Nephron (organoid): Measurements from ENCODE around the gene ATP5MG.

Experiments
- H3K27ac Mint-ChIP-seq, 3 experiments: 2 replicates each; pipeline ENCODE4 v1.8.0; 2020; ENCODE audit warnings: mixed read lengths in 3 of 3, mild to moderate bottlenecking in 2 of 3, moderate library complexity in 1 of 3
- H3K27me3 Mint-ChIP-seq: 2 replicates; pipeline ENCODE4 v1.8.0; 2021; ENCODE audit warnings: low read depth, mild to moderate bottlenecking, moderate library complexity, mixed read lengths
- H3K36me3 Mint-ChIP-seq: 2 replicates; pipeline ENCODE4 v1.8.0; 2020; ENCODE audit warnings: low read depth, mixed read lengths
- H3K4me1 Mint-ChIP-seq: 2 replicates; pipeline ENCODE4 v1.8.0; 2020; ENCODE audit warnings: mixed read lengths
- H3K4me3 Mint-ChIP-seq, 3 experiments: 2 replicates each; pipeline ENCODE4 v1.8.0; 2020; ENCODE audit warnings: mild to moderate bottlenecking in 3 of 3, mixed read lengths in 3 of 3, moderate library complexity in 2 of 3
- H3K9me3 Mint-ChIP-seq: 2 replicates; pipeline ENCODE4 v1.8.0; 2020; ENCODE audit warnings: mixed read lengths
- TF ChIP-seq, protein P1 (sequence below), 3 experiments: fragments of 200-600 bp; sonication (generic); IDR thresholded peaks; one replicate each; pipeline ENCODE4 v1.5.0; 2021; ENCODE audit warnings: antibody characterized with exemption in 3 of 3; ENCODE audit not compliant: unreplicated experiment in 3 of 3

ATP5MG gene

DNA sequence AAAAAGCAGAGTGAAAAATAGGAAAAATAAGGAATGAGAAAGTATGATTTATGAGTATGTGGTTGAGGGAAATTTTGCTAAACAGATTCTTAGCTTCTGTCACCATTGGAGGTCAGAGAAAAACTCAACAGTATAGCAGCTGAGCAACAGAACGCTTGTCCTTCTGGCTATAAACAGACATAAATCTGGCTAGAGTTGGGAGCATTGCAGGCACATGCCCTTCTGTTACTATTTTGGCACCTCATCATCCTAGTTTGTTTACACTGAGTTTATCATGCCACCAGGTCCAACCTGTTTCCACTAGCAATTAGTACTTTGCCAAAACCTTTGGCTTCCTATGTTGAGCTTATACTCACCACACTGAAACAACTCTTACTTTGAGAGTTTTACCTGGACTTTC is 35.1 kb upstream of the ATP5MG start:
- peaks cover 53% of the 10 kb centered on the region for H3K36me3 Mint-ChIP-seq
- H3K4me1 Mint-ChIP-seq = no peaks in the 10 kb centered on the region
- no peaks in the 10 kb centered on the region for H3K27me3 Mint-ChIP-seq
- no peak overlapping the region for H3K4me3 Mint-ChIP-seq
- H3K9me3 Mint-ChIP-seq = no peaks in the 10 kb centered on the region
- TF ChIP-seq, protein P1, sequence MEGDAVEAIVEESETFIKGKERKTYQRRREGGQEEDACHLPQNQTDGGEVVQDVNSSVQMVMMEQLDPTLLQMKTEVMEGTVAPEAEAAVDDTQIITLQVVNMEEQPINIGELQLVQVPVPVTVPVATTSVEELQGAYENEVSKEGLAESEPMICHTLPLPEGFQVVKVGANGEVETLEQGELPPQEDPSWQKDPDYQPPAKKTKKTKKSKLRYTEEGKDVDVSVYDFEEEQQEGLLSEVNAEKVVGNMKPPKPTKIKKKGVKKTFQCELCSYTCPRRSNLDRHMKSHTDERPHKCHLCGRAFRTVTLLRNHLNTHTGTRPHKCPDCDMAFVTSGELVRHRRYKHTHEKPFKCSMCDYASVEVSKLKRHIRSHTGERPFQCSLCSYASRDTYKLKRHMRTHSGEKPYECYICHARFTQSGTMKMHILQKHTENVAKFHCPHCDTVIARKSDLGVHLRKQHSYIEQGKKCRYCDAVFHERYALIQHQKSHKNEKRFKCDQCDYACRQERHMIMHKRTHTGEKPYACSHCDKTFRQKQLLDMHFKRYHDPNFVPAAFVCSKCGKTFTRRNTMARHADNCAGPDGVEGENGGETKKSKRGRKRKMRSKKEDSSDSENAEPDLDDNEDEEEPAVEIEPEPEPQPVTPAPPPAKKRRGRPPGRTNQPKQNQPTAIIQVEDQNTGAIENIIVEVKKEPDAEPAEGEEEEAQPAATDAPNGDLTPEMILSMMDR (IDR thresholded peaks at IDR 0.05; ENCODE audit: unreplicated experiment in 3 of 3) = no peak
- no peak overlapping the region for H3K27ac Mint-ChIP-seq

DNA sequence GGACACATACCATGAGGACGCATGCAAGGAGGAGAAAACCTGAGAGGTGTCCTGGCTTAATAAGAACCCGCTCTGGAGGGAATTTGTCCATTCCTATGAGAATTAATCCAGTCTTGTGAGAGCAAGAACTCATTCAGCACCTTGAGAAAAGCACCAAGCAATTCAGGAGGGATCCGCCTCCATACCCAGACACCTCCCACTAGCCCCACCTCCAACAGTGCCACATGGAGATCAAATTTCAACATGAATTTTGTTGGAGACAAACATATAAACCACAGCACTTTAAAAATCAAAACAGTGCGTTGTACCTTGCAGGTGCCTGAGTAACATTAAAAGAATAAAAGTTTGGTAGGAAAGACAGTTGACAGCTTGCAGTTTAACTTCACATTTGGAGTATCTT is 30.6 kb upstream of the ATP5MG start:
- no peak overlapping the region for H3K27ac Mint-ChIP-seq
- no peaks in the 10 kb centered on the region for H3K4me1 Mint-ChIP-seq
- H3K27me3 Mint-ChIP-seq = no peaks in the 10 kb centered on the region
- H3K36me3 Mint-ChIP-seq = peaks cover 85% of the 10 kb centered on the region
- H3K9me3 Mint-ChIP-seq = no peaks in the 10 kb centered on the region
- no peak overlapping the region for H3K4me3 Mint-ChIP-seq
- TF ChIP-seq, protein P1 (IDR thresholded peaks at IDR 0.05; ENCODE audit: unreplicated experiment in 3 of 3) = no peak

DNA sequence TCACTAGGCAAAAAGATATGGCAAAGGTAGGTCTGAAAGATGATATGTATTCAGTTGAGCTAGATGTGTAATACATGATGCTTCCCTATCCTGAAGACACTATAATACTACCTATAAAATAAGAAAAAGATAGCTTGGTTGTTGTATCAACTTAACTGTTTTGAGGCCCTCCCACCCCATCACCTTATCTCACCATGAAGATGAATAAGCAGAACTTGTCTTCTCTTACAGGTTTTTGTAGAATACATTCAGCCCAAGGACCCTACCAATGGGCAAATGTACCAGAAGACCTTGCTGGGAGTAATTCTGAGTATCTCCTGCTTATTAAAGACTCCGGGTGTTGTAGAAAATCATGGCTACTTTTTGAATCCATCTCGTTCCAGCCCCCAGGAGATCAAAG is 28.1 kb upstream of the ATP5MG start:
- TF ChIP-seq, protein P1 (IDR thresholded peaks at IDR 0.05; ENCODE audit: unreplicated experiment in 3 of 3) = no peak
- Mint-ChIP-seq H3K4me1 (no peaks in the 10 kb centered on the region), H3K4me3 (no peak overlapping the region)

DNA sequence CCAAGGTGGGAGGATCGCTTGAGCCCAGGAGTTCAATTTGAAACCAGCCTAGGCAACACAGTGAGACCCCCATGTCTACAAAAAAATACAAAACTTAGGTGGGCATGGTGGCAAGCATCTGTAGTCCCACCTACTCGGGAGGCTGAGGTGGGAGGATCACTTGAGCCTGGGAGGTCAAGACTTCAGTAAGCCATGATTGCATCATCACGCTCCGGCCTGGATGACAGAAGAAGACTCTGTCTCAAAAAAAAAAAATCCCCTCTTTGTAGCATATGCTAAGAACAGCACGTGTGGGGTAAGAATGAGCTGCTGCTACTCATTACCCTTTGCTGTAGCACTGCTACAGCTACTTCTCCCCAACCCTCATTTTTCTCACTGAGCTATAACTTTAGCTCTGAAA is 27.5 kb upstream of the ATP5MG start:
- peaks cover 81% of the 10 kb centered on the region for H3K36me3 Mint-ChIP-seq
- TF ChIP-seq, protein P1 (IDR thresholded peaks at IDR 0.05; ENCODE audit: unreplicated experiment in 3 of 3) = no peak
- no peaks in the 10 kb centered on the region for H3K9me3 Mint-ChIP-seq
- no peaks in the 10 kb centered on the region for H3K27me3 Mint-ChIP-seq
- no peak overlapping the region for H3K27ac Mint-ChIP-seq
- H3K4me1 Mint-ChIP-seq = no peaks in the 10 kb centered on the region
- H3K4me3 Mint-ChIP-seq = no peak overlapping the region

More for the DNA sequence above, 28.1 kb upstream of the ATP5MG start:
- Mint-ChIP-seq H3K27ac (no peak overlapping the region), H3K27me3 (no peaks in the 10 kb centered on the region), H3K9me3 (no peaks in the 10 kb centered on the region), H3K36me3 (peaks cover 84% of the 10 kb centered on the region)

DNA sequence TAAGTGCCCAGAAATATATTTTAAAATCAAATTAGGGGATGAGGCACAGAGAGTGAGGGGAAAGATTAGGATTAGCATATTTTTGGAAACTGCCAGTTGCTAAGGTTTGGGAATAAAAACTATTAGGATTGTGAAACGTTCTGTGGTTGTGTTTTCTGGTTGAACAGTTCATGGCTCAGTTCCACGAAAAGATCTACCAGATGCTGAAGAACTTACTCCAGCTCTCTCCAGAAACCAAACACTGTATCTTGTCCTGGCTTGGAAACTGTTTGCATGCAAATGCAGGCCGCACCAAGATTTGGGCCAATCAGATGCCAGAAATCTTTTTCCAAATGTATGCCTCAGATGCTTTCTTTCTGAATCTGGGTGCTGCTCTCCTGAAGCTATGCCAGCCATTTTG is 26.7 kb upstream of the ATP5MG start:
- TF ChIP-seq, protein P1 (IDR thresholded peaks at IDR 0.05; ENCODE audit: unreplicated experiment in 3 of 3) = no peak
- Mint-ChIP-seq H3K27me3 (no peaks in the 10 kb centered on the region), H3K9me3 (no peaks in the 10 kb centered on the region)

DNA sequence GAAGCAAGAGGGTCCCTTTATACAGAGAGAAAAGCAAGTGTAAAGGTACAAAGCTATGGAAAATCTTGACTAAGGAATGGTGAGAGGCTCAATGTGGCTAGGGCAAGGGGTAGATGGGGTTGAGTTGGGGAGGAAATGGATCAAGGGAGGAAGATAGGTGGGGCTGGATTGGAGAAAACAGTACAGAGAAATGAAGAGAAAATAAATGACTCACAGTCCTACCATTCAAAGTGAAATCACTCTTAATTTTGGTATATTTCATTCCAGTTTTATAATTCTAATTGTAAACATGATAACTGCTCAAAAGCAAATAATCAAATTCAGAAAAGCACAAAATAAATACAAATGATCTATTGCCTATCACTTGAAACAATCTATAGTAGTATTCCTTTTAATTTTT is 25.4 kb upstream of the ATP5MG start:
- no peak overlapping the region for H3K27ac Mint-ChIP-seq
- TF ChIP-seq, protein P1 (IDR thresholded peaks at IDR 0.05; ENCODE audit: unreplicated experiment in 3 of 3) = no peak
- no peaks in the 10 kb centered on the region for H3K27me3 Mint-ChIP-seq
- H3K9me3 Mint-ChIP-seq = no peaks in the 10 kb centered on the region
- no peaks in the 10 kb centered on the region for H3K4me1 Mint-ChIP-seq
- H3K36me3 Mint-ChIP-seq = peaks cover 68% of the 10 kb centered on the region
- H3K4me3 Mint-ChIP-seq = no peak overlapping the region

More for the DNA sequence above, 26.7 kb upstream of the ATP5MG start:
- H3K4me1 Mint-ChIP-seq = no peaks in the 10 kb centered on the region
- H3K27ac Mint-ChIP-seq = no peak overlapping the region
- H3K4me3 Mint-ChIP-seq = no peak overlapping the region
- peaks cover 76% of the 10 kb centered on the region for H3K36me3 Mint-ChIP-seq
